ENCODE measurements around the gene BHLHA9.

The BHLHA9 gene

DNA sequence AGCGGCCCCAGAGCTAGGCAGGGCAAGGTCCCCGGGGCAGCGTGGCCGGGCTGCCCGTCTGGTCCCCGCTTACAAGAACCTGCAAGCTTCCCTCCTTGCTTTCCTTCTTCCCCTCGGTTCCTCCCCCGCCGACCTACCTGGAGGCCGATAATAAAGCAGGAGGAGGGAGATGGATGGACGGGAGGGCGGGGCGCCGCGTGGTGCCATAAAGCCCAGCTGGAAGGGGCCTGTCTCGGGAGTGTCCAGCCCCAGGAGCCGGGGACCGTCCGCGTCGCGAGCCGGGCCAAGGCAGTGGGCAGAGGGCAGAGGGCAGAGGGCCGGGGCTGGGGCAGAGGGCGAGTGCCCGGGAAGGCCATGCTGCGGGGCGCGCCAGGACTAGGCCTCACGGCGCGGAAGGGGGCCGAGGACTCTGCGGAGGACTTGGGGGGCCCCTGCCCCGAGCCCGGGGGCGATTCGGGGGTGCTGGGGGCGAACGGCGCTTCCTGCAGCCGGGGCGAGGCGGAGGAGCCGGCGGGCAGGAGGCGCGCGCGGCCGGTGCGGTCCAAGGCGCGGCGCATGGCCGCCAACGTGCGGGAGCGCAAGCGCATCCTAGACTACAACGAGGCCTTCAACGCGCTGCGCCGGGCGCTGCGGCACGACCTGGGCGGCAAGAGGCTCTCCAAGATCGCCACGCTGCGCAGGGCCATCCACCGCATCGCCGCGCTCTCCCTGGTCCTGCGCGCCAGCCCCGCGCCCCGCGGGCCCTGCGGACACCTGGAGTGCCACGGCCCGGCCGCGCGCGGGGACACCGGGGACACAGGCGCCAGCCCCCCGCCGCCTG lies at the start of gene BHLHA9:
TSS of gene BHLHA9 (plus strand) at position 235 of the 820 bp plus-strand sequence. CDS start at position 355, 120 bp downstream.
- TF ChIP-seq, protein P1, sequence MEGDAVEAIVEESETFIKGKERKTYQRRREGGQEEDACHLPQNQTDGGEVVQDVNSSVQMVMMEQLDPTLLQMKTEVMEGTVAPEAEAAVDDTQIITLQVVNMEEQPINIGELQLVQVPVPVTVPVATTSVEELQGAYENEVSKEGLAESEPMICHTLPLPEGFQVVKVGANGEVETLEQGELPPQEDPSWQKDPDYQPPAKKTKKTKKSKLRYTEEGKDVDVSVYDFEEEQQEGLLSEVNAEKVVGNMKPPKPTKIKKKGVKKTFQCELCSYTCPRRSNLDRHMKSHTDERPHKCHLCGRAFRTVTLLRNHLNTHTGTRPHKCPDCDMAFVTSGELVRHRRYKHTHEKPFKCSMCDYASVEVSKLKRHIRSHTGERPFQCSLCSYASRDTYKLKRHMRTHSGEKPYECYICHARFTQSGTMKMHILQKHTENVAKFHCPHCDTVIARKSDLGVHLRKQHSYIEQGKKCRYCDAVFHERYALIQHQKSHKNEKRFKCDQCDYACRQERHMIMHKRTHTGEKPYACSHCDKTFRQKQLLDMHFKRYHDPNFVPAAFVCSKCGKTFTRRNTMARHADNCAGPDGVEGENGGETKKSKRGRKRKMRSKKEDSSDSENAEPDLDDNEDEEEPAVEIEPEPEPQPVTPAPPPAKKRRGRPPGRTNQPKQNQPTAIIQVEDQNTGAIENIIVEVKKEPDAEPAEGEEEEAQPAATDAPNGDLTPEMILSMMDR (conservative IDR thresholded peaks at IDR 0.05) = no peak
- peak within 1 kb of the TSS; percentile 93; the same call in 1 of the 2 replicates for H3K27ac ChIP-seq

DNA sequence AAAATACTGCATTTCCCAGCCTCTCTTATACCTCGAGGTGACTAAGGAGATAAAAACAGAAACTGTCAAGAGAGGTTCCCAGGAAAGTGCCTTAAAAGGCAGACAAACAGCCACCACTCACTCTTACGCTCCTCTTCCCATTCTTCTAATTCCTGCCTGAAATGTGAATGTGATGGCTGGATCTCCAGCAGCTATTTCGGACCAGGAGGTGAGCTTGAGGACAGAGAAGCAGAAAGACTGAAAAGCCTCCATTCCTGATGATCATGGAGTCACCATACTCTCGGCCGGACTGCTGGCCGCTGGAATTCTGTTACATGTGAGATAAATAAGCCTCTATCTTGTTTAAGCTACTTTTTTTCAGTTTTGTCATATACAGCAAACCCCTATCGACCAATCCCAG lies 49.0 kb upstream of the BHLHA9 start:
- TF ChIP-seq, protein P1 (conservative IDR thresholded peaks at IDR 0.05) = no peak
- H3K27ac ChIP-seq = no peak overlapping the region

DNA sequence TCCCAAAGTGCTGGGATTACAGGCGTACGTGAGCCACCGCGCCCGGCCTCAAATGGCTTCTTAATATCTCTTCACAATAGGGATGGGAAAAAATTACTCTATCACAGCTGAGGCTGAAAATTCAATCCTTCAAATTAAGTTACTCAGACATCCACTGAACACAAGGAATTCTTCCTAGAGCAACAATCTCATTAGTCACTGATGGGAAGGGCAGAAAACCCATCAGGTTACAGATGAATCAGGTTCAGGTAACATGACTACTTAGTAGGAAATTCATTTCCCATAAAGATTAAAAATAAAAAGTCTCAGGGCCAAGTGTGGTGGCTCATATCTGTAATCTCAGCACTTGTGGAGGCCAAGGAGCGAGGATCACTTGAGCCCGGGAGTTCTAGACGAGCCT lies 47.9 kb upstream of the BHLHA9 start:
- TF ChIP-seq, protein P1 (conservative IDR thresholded peaks at IDR 0.05) = no peak
- H3K27ac ChIP-seq = no peak overlapping the region

DNA sequence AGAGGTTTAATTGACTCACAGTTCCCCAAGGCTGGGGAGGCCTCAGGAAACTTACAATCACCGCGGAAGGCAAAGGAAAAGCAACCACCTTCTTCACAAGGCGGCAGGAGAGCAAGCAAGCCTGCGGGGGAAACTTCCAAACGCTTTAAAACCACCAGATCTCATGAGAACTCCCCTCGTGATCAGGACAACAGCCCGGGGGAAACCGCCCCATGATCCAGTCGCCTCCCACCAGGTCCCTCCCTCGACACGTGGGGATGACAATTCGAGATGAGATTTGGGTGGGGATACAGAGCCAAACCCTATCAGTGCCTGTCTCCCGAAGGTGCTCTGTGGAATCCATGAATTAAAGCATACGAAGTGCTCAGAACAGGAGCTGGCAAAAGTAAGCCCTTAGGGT lies 46.6 kb upstream of the BHLHA9 start:
- H3K27ac ChIP-seq = no peak overlapping the region
- TF ChIP-seq, protein P1 (conservative IDR thresholded peaks at IDR 0.05) = no peak

DNA sequence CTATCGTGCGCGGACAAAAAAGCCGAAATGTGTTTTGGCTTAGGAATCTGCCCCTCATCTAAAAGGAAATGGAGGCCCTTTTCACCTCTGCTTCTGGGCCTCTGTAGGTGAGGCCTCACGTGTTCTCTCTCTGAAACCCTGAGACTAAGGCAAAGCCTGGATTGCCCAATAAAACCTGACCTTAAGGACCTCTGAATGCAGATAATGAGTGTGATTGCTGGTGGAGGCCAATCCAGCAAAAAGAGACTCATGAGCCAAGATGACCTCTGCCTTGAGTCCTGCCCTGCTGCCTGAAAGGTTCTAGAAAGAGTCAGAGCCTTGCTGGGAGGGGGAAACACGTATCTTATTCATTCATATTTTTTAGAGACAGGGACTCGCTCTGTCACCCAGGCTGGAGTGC lies 45.9 kb upstream of the BHLHA9 start:
- TF ChIP-seq, protein P1 (conservative IDR thresholded peaks at IDR 0.05) = no peak
- no peak overlapping the region for H3K27ac ChIP-seq

DNA sequence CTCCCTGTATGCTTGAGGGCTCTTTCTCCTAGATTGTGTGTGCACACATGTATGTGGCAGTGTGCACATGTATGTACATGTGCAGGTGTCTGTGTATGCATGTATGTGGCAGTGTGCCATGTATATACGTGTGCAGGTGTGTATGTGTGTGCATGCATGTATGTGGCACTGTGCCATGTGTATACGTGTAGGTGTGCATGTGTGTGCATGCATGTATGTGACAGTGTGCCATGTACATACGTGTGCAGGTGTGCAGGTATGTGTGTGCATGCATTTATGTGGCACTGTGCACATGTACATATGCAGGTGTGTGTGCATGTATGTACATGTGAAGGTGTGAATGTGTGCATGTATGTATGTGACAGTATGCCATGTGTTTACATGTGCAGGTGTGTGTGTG lies 43.9 kb upstream of the BHLHA9 start:
- no peak overlapping the region for H3K27ac ChIP-seq
- TF ChIP-seq, protein P1 (conservative IDR thresholded peaks at IDR 0.05) = no peak

DNA sequence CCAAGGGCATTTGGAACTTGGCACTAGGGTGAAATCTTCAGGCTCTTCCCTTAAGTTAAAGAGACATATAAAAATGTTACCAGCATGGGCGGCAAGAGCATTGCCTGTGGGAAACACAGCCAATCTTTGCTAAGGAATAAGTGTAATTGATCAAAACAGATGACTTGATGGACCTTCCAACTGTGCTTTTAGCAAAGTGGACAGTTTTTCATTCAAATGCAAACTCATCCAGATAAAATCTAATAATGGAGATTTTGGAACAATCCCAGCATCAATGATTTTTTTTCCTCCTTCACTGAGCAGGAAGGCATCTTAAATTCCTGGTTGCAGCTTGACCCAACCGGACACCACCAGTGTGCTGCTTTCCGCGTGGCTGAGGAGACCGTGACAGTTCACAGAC lies 42.9 kb upstream of the BHLHA9 start:
- TF ChIP-seq, protein P1 (conservative IDR thresholded peaks at IDR 0.05) = no peak
- H3K27ac ChIP-seq = no peak overlapping the region

Measured in VCaP (cell line).